ENCODE data around the gene NOP9.
"Not testable (repeated sequence)": the region's sequence is repeated elsewhere in the genome, so short reads cannot be mapped to it uniquely, and the experiment has no call there.

The NOP9 gene

DNA sequence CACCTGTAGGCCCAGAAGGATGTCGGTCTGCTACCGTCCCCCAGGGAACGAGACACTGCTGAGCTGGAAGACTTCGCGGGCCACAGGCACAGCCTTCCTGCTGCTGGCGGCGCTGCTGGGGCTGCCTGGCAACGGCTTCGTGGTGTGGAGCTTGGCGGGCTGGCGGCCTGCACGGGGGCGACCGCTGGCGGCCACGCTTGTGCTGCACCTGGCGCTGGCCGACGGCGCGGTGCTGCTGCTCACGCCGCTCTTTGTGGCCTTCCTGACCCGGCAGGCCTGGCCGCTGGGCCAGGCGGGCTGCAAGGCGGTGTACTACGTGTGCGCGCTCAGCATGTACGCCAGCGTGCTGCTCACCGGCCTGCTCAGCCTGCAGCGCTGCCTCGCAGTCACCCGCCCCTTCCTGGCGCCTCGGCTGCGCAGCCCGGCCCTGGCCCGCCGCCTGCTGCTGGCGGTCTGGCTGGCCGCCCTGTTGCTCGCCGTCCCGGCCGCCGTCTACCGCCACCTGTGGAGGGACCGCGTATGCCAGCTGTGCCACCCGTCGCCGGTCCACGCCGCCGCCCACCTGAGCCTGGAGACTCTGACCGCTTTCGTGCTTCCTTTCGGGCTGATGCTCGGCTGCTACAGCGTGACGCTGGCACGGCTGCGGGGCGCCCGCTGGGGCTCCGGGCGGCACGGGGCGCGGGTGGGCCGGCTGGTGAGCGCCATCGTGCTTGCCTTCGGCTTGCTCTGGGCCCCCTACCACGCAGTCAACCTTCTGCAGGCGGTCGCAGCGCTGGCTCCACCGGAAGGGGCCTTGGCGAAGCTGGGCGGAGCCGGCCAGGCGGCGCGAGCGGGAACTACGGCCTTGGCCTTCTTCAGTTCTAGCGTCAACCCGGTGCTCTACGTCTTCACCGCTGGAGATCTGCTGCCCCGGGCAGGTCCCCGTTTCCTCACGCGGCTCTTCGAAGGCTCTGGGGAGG, 11.3 kb downstream of the NOP9 start, which contains the start of gene LTB4R:
Gene LTB4R (plus strand): TSS at position 857 of the 959 bp plus-strand sequence. CDS start 4,150 bp downstream, outside the sequence.
- DNase-seq: no peak

DNA sequence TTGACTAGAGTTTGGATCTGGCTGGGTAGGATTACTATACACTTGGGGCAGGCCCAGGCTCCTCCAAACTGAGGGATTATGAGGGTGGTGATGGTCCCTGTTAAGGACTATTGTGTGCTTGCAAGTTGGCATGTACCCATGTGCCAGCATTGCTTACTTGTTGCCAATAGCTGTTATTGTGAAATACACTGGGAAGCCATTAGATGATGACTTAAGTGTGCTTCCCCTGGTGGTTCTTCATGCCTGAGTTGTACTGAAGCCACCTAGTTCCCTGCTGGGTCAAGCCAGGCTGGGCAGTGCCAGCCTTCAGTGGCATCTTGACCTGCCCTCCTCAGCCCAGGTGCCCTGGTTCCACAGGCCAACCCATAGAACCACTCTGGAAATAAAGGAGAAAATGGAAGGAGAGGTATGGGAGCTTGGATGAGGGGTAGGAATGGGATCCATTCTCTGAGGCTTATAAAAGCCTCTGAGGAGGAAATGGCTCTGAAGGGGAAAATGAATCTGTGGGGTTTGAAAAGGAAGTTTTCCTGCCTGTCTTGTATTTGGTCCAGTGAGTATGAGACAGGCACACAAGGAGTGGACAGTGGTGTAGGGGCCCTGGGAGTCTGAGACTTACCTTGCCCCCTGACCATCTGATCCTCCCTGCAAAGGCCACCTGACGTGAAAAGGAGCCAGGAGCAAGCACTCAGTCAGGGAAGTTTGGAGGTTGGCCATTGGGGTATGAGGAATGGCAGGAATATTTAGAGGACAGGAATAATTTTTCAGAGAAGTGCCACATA, 12.4 kb downstream of the NOP9 start:
- DNase-seq: no peak

DNA sequence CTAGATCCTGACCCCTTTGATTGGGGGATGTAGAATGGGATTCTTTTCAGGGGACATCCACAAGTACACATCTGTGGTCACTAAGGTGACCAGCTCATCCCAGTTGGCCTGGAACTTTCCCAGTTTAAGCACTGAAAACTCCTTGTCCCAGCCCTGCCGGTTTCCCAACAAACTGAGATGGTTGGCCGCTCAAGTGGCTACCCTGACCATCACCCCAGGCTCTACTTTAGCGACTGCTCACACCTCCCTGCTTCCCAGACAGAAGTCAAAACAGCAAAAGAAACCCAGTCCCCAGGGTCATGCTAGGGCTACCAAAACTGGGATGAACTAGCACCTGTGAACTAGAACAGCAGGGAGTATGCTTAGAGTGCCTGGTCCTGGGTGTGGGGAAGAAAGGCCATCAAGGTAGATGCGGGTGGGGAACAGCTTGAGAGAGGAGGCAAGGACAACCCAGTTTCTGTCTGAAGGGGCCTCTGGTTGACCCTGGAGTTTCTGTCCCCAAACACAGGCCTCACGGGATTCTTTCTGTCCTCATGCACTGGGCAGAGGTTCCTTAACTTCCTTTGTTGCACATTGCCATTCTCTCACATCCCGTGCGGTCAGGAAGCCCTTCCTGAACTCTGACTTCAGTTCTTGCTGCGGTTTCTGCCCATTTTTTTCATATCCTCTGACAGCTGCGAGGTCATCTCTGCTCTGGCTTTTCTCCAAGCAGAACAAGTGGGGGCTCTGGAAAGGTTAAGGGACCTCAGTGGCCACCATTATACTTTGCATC, 13.3 kb downstream of the NOP9 start:
- no peak for DNase-seq

DNA sequence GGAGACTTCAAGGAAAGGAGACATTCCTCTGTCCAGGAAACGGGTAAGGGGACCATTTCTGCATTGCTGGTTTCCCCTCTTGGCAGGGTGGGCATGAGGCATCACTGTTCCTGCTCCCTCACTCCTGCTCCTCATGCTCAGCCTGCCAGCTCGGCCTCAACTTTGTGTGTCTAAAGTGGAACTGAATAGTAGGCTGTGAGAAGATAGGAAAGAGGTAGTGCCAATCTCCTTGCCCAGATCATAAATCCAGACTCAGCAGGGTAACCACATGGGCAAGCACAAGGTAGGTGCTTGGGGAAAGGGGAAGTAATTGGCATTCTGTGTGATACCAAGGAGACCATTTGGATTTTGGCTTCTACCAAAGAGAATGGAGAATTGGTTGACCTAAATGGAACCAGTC, 14.3 kb downstream of the NOP9 start:
- DNase-seq: no peak

DNA sequence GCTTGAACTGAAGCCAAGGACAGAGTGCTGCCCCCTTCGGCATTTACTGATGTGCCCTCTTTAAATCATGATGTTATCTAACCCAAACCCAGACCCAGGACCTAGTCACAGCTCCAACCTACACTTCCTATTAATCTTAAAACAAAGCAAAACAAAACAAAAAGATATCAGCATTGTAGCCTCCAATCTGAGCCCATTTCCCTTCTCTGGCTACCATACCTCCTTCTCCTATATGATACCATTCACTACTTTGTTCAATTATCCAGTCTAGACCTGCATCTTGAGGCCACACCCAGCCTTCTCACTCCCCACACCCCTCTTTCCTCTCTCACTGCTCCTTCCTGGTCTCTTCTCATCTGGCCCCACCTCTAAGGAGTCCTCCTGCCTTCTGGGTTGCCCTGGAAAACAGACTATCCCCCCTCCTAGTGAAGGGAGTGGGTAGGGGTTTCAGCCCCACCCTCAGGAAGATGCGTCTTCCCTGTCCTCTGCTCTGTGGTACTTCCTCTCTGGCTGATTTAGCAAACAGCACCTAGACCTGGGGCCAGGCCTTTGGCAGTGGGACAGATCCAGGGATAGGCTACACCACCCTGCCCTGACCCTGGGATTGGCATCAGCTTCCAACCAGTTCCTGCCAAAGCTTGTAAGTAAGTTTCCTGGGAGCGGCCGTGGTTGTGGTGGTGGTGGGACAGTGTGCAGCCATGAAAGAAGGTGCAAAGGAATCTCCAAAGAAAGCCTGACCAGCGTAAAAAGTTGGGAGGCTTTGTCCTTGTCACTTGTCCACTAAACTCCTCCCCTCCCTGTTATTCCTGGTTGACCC, 14.9 kb downstream of the NOP9 start:
- no peak for DNase-seq

DNA sequence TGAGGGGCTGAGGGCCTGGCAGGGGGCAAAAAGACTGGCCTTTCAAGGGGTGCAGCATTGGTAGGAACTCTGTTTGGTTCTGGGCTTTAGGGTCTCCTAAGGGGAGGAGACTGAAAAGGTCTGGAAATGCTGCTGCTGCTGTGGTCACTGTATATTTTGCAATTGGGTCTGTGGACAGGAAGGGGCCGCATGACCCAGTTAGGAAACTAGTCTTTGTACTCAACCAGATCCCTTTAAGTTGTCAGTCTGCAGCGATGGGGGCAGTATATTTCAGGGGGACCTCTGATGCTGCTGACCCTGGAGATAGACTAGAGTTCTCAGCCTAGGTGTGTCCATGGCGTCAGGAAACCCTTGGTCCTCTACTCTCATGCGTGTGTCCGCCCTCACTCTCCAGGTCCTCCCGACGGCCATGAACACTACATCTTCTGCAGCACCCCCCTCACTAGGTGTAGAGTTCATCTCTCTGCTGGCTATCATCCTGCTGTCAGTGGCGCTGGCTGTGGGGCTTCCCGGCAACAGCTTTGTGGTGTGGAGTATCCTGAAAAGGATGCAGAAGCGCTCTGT, 15.7 kb downstream of the NOP9 start:
- DNase-seq: no peak

DNA sequence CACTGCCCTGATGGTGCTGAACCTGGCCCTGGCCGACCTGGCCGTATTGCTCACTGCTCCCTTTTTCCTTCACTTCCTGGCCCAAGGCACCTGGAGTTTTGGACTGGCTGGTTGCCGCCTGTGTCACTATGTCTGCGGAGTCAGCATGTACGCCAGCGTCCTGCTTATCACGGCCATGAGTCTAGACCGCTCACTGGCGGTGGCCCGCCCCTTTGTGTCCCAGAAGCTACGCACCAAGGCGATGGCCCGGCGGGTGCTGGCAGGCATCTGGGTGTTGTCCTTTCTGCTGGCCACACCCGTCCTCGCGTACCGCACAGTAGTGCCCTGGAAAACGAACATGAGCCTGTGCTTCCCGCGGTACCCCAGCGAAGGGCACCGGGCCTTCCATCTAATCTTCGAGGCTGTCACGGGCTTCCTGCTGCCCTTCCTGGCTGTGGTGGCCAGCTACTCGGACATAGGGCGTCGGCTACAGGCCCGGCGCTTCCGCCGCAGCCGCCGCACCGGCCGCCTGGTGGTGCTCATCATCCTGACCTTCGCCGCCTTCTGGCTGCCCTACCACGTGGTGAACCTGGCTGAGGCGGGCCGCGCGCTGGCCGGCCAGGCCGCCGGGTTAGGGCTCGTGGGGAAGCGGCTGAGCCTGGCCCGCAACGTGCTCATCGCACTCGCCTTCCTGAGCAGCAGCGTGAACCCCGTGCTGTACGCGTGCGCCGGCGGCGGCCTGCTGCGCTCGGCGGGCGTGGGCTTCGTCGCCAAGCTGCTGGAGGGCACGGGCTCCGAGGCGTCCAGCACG, 16.4 kb downstream of the NOP9 start:
- no peak for DNase-seq

DNA sequence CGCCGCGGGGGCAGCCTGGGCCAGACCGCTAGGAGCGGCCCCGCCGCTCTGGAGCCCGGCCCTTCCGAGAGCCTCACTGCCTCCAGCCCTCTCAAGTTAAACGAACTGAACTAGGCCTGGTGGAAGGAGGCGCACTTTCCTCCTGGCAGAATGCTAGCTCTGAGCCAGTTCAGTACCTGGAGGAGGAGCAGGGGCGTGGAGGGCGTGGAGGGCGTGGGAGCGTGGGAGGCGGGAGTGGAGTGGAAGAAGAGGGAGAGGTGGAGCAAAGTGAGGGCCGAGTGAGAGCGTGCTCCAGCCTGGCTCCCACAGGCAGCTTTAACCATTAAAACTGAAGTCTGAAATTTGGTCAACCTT, 16.9 kb downstream of the NOP9 start:
- DNase-seq: no peak

DNA sequence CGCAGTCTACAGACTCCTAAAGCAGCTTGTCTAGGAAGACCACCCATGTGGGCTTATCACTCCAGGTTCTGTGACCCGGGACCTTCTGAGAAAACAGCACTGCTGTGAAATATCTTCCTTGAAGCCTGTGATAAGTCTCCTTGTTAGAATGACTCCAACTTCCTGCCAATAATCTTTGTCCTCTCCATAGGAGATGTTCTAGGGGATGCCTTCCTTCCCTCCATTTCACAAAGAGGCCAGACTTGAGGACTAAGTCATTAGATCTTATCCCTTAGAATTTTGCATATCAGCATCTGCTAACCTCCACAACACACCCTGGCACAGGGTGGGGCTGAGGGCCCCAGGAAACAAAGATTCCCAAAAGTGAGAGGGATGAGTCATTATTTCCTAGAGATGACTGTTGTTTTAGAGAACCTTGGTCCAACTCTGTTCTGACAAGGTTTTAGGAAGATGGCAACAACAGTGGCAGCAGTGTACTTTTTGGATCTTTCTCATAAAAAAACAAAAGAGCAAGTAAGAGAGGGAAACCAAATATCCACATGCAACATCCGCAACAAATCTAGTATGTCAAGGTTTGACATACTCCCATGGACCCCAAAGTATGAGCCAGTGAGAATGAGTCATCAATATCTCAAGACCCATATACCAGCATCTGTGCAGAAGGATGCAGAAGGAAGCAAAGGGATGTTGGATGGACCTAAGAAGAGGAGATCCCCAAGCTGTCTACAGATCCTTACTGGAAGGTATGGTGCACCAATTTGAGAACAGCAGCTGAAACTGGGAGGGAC, 17.7 kb downstream of the NOP9 start:
- no peak for DNase-seq

DNA sequence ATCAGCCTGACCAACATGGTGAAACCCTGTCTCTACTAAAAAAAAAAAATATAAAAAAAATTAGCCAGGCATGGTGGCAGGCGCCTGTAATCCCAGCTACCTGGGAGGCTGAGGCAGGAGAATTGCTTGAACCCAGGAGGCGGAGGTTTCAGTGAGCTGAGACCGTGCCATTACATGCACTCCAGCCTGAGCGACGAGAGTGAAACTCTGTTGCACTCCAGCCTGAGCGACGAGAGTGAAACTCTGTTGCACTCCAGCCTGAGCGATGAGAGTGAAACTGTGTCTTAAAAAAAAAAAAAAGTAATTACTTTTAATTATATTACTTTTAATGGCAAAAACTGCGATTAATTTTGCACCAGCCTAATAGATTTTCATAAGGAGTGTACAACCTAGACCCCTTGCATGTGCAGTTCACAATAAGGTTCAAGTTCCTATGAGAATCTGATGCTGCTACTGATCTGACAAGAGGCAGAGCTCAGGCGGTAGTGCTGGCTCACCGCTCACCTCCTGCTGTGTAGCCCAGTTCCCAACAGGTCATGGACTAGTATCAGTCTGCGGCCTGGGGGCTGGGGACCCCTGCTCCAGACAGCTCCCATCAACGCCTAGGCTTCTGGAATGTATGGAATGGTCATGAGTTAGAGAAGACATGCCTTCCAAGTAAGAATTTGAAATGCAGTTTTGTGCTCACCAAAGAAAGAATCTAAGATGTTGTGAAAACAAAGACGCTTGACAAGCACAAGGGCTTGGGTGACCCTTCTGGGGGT, 21.7 kb downstream of the NOP9 start:
- no peak for DNase-seq

DNA sequence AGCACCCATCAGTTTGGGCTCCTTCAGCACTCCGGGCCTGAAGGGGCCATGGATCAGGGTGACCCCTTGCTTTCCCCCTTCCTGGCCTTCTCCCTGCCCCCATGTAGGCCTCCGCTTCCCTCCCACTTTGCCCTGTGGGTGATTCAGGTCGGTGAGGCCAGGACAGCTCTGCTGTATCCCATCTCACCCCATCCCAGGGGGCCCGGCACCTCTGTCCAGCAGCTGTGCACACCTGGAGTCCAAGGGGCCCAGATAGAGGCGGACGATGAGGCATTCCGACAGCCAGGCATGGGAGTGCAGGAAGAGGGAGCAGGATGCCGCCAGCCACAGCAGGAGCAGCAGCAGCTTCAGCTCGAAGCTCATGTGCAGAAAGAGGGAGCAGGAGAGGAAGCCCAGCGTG, 23.0 kb downstream of the NOP9 start:
- no peak for DNase-seq

DNA sequence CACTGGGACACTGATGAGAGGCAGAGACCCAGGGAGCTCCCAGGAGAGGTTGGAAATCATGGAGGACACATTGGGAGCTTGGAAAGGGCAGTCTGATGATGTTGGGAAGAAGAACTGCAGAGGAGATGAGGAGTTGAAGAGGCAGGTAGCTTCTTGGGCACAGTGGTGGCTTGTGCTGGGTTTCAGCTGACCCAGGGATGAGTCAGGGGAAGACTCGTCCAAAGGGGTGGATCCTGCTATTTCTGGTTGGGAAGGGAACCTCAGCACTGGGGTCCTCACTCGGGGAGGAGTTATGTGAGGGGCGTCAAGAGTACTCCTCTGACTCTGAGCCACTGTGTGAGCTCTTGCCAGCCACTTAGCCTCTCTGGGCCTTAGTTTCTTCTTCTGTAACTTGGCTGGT, 23.7 kb downstream of the NOP9 start:
- no peak for DNase-seq

DNA sequence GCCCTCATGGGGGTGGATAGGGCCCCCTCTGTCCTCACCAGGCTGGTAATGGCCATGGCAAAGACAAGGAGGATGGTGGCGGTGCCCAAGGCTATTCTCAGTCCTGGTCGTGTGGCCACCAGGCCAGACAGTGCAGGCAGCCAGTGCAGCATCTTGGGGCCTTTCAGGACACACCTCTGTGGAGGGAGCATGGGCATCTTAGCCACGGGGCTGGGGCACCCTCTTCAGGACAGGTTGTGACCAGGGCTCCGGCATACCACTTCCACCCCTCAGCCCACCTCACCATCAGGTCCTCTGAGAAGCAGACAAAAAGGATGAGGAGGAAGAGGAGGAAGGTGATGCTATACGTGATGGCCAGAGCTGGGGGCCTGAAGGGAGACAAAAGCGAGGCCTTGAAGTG, 24.4 kb downstream of the NOP9 start:
- DNase-seq: no peak

DNA sequence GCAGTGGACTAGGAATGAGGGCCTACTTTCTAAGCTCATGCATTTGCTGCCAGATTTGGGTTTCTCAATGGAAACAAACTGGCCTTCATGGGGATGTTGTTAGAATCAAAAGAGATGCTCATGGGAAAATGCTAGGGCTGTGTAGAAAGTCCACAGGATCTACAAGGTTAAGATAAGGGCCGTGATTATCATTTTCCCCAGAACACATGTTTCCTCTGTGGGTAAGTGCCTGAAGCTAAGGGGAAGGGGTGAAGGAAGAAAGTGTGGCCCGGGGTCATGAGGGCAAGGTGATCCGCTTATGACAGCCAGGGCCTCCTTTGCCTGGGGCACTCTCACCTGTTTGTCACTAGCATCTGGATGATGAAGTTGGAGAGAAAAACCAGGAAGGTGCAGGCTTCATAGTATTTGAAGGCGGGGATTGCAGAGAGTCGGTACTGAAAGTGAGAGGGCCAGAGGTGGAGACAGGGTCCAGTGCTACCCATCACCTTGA, 25.4 kb downstream of the NOP9 start:
- DNase-seq: no peak

DNA sequence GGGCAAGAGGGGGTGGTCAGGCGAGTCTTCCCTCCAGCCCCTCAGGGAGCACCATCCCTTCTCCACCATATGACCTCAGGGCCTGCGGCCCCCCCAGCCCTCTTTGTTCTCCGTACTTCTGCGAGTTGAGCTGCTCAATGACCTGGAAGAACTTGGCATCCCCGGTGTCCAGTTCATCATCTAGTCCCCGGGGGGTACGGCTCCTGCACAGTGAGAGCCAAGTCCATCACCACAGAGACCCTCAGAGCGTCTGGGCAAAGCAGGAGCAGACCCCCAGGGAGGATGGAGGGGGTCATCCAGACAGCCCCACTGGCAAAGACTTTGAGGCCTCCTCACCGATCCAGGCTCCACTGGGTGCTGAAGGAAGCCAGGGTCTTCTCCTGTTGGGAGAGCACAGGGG, 26.3 kb downstream of the NOP9 start:
- DNase-seq: no peak

DNA sequence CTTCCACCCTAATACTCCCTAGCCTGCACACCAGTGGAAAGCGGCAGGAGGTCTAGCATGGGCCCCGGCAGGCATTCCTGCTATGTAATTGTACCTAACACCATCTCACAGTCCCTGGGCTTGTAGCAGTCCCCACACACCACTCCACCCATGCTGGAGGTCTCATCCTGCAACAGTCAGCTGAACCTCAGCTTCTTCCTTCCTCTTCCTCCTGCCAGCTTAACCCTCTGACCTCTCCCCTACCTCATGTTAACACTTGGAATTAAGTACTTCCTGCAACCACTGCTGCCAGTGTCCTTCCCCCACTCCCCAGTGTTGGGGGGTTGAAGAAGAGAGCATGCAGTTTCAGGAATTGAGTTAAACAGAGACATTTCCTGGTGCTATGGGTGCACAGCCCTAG, 27.7 kb downstream of the NOP9 start:
- DNase-seq: no peak

DNA sequence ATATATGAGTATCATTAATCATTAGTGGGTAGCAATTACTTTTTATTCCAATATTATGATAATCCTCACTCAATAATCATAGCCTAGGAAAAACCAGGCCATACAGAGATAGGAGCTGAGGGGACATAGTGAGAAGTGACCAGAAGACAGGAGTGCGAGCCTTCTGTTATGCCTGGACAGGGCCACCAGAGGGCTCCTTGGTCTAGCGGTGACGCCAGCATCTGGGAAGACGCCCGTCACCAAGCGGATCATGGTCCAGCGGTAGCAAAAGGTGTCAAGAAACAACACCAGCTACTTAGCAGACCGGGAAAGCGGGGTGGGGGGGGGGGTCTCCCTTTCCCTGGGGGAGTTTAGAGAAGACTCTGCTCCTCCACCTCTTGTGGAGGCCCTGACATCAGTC, 28.3 kb downstream of the NOP9 start:
- DNase-seq: not testable (repeated sequence)

DNA sequence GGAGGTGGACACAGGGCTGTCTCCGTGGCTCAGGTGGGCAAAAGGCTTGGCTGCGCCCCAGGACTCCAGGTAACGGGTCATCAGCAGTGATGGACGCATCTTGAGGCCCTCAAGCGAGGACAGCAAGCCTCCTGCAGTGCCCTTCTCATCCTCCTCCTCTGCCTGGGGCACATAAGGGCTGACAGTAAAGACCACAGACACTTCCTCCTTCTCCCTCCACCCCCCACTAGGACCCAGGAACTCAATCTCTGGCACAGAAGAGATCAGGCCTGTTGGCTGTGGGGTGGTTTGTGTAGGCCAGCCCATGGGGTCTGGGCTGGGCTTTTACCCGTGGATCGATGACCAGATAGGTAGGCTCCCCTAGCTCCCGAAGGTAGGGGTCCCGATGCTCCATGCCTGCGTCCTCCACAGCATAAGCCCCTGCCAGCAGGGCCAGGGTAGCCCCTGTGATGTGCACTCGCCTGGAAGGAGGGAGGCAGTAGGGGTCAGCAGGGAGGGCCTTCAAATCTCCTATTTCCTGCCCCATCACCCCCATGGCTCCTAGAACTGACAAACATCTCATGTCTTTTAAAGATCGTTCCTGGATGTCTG, 29.5 kb downstream of the NOP9 start:
- DNase-seq: no peak

DNA sequence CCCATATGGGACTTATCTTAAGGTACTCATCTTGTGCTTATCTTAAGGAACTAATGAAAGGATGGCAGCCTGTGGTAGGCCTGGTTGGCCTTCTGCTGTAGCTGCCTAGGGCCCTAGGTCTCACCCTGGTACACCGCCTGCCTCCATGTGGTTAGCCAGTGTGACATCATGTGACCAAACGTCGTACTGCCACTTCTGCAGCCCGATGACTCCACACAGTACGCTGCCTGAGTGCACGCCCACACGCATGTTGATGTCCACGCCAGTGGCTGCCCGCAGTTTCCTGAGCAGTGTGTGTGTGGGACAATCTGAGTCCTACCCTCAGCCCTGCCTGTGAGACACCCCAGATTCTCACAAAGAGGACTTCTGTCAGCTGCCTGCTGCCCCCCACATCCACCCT, 30.1 kb downstream of the NOP9 start:
- no peak for DNase-seq

All from amniotic stem cell (primary cell).